GM23248 (cell line): ENCODE measurements around the gene SLC25A21. TPM values are rescaled to one million over a fixed set of nuclear protein-coding genes. Genes with fewer than 3 reads are reported as not detected.

ENCODE experiments used
- DNase-seq: peaks from one replicate; pipeline ENCODE4 v3.0.0-alpha.2; 2015
- H2AFZ ChIP-seq: fragments of 200-600 bp; sonication (generic); 2 replicates; pipeline ENCODE4 v1.6.1; 2016; ENCODE audit warnings: antibody characterized with exemption
- H3F3A ChIP-seq: fragments of 200-600 bp; sonication (generic); 2 replicates; pipeline ENCODE4 v1.6.1; 2016; ENCODE audit warnings: mild to moderate bottlenecking, antibody characterized with exemption, mixed run types; ENCODE audit not compliant: insufficient read depth
- H3K27ac ChIP-seq: fragments of 200-600 bp; sonication (generic); 2 replicates; pipeline ENCODE4 v1.5.1; 2016; ENCODE audit warnings: mild to moderate bottlenecking
- H3K27me3 ChIP-seq: fragments of 200-600 bp; sonication (generic); replicated peaks from 2 replicates; pipeline ENCODE4 v1.6.1; 2016; ENCODE audit warnings: mild to moderate bottlenecking; ENCODE audit not compliant: insufficient read depth
- H3K36me3 ChIP-seq: fragments of 200-600 bp; sonication (generic); 2 replicates; pipeline ENCODE4 v1.6.1; 2016; ENCODE audit warnings: low read depth, mild to moderate bottlenecking
- H3K4me1 ChIP-seq: fragments of 200-600 bp; sonication (generic); 2 replicates; pipeline ENCODE4 v1.6.1; 2016; ENCODE audit warnings: mild to moderate bottlenecking; ENCODE audit not compliant: insufficient read depth
- H3K4me2 ChIP-seq: fragments of 200-600 bp; sonication (generic); one replicate; pipeline ENCODE4 v1.6.1; 2016; ENCODE audit warnings: mild to moderate bottlenecking; ENCODE audit not compliant: unreplicated experiment
- H3K4me3 ChIP-seq: fragments of 200-600 bp; sonication (generic); 2 replicates; pipeline ENCODE4 v1.5.1; 2016; ENCODE audit warnings: mild to moderate bottlenecking
- H3K79me2 ChIP-seq: fragments of 200-600 bp; sonication (generic); 2 replicates; pipeline ENCODE4 v1.6.1; 2016; ENCODE audit warnings: mild to moderate bottlenecking; ENCODE audit not compliant: insufficient read depth
- H3K9ac ChIP-seq: fragments of 200-600 bp; sonication (generic); 2 replicates; pipeline ENCODE4 v1.6.1; 2016; ENCODE audit warnings: mild to moderate bottlenecking
- H3K9me2 ChIP-seq: fragments of 200-600 bp; sonication (generic); 2 replicates; pipeline ENCODE4 v1.6.1; 2016; ENCODE audit warnings: mixed run types, mild to moderate bottlenecking, moderate library complexity; ENCODE audit not compliant: insufficient read depth
- H3K9me3 ChIP-seq: fragments of 200-600 bp; sonication (generic); one replicate; pipeline ENCODE4 v1.6.1; 2017; ENCODE audit warnings: low read depth
- H4K20me1 ChIP-seq: fragments of 200-600 bp; sonication (generic); 2 replicates; pipeline ENCODE4 v1.6.0; 2016; ENCODE audit not compliant: insufficient read depth
- EZH2 ChIP-seq: fragments of 200-600 bp; sonication (generic); IDR thresholded peaks from 2 replicates; pipeline ENCODE4 v1.6.1; 2018; ENCODE audit warnings: antibody characterized with exemption, mild to moderate bottlenecking; ENCODE audit not compliant: insufficient read depth, poor library complexity, severe bottlenecking
- EZH2phosphoT487 ChIP-seq: fragments of 200-600 bp; sonication (generic); IDR thresholded peaks from 2 replicates; pipeline ENCODE4 v1.6.1; 2018; ENCODE audit warnings: antibody characterized with exemption, moderate library complexity, mild to moderate bottlenecking, low read depth; ENCODE audit not compliant: insufficient read depth
- WGBS, 2 experiments: methylation state at CpG; one replicate each; pipeline ENCODE4 v1.1.6; 2015 to 2017; ENCODE audit warnings: low lambda C conversion rate in 2 of 2, low coverage in 1 of 2; ENCODE audit errors: missing lambda C conversion rate in 2 of 2; 5-methylcytosine and 5-hydroxymethylcytosine counted together
- in situ Hi-C: fragments of 300-500 bp; cut with MboI; formaldehyde crosslinking; loops from 2 replicates; pipeline ENCODE4 v1.15.0; 2020
- polyA plus RNA-seq: library from polyadenylated mRNA; unstranded; fragments of >200 nt; fragmentation: Nextera tagmentation; extraction: Ambion mirVana; gene quantifications from 2 replicates; pipeline ENCODE4 v1.2.1, GENCODE V29; 2016
- total RNA-seq: library from RNA; depleted of rRNA; stranded (reverse); fragments of >200 nt; shearing (Covaris generic); gene quantifications from 2 replicates; pipeline ENCODE4 v1.2.3, GENCODE V29; 2014

Gene SLC25A21
- total and polyA plus RNA-seq, 2 experiments from 2014 or later, result 0.26 TPM; not detected in 1

GRCh38 chr14:36860831-36861230 lies 311.6 kb downstream of the SLC25A21 start:
- Histone ChIP-seq H3K4me2 (no peak overlapping the region), H3K79me2 (no peaks in the 10 kb centered on the region), H3K4me1 (no peaks in the 10 kb centered on the region), H3K27me3 (no peaks in the 10 kb centered on the region; the same call in 1 of the 2 replicates), H3F3A (no peaks in the 10 kb centered on the region; the same call in 1 of the 2 replicates), H4K20me1 (no peaks in the 10 kb centered on the region), H3K9me2 (no peaks in the 10 kb centered on the region), H3K9ac (no peak overlapping the region), H3K27ac (no peak overlapping the region), H3K9me3 (no peaks in the 10 kb centered on the region), H3K36me3 (no peaks in the 10 kb centered on the region), H2AFZ (no peak overlapping the region), H3K4me3 (no peak overlapping the region)
- TF ChIP-seq EZH2phosphoT487 (no peak), EZH2 (no peak)
- in situ Hi-C loops, result no loop called here
- no peak for DNase-seq

DNA sequence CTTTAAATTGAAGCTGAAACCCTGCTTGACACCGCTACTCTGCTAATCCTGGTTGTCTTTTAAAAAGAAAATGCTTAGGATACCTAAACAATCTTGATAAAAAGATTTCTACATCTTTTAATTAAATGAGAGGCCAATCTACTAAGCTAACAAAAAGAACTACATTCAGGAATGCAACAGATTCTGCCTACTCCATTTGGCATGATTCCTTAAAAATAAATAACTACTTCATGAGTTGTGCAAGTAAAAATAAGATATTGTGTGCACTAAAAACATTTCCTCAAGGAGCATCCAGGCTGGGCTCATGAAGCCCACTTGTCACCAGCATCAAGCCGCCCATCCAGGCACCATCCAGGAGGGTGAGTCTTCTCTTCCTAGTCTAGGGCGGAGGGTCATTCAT lies 313.3 kb downstream of the SLC25A21 start:
- in situ Hi-C loops, result no loop called here
- 58 to 70% methylated on average over 3 of the region's 3 CpGs for WGBS, 2 experiments
- Histone ChIP-seq H3K27me3 (no peaks in the 10 kb centered on the region; the same call in 1 of the 2 replicates), H3K4me1 (no peaks in the 10 kb centered on the region), H3K79me2 (no peaks in the 10 kb centered on the region), H3K4me3 (no peak overlapping the region), H2AFZ (no peak overlapping the region), H3F3A (no peaks in the 10 kb centered on the region; the same call in 1 of the 2 replicates), H3K9ac (no peak overlapping the region), H3K9me3 (no peaks in the 10 kb centered on the region), H3K4me2 (no peak overlapping the region), H3K36me3 (no peaks in the 10 kb centered on the region), H4K20me1 (no peaks in the 10 kb centered on the region), H3K9me2 (no peaks in the 10 kb centered on the region), H3K27ac (no peak overlapping the region)
- no peak for DNase-seq
- TF ChIP-seq EZH2 (no peak), EZH2phosphoT487 (no peak)

GRCh38 chr14:36857842-36858445 lies 314.5 kb downstream of the SLC25A21 start:
- Histone ChIP-seq H3K27me3 (no peaks in the 10 kb centered on the region; the same call in 1 of the 2 replicates), H3F3A (no peaks in the 10 kb centered on the region; the same call in 1 of the 2 replicates)
- DNase-seq, result no peak

DNA sequence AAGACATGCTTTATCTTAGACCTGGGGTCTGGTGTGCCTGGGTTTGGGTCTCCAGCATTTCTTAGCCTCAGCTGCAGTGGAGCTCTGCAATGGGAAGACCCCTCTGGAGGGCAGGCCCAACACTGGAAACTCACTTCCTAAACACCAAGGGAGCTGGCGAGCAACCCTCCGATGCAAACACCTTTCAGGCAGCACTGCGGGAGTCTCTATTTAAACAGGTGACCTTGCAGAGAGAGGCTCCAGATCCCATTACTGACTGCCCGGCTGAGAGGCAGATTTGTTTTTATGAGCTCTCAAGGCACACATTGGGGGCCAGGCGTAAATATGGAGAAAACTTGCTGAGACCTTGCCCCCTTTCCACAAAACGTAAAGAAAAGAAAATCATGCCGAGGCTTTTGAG lies 315.3 kb downstream of the SLC25A21 start:
- in situ Hi-C loops, result no loop called here
- Histone ChIP-seq H3K4me2 (no peak overlapping the region), H3K9ac (no peak overlapping the region), H4K20me1 (no peaks in the 10 kb centered on the region), H3K9me3 (no peaks in the 10 kb centered on the region), H3K9me2 (no peaks in the 10 kb centered on the region), H3K79me2 (no peaks in the 10 kb centered on the region), H2AFZ (no peak overlapping the region), H3K36me3 (no peaks in the 10 kb centered on the region), H3F3A (no peaks in the 10 kb centered on the region; the same call in 1 of the 2 replicates), H3K27me3 (peaks cover 3% of the 10 kb centered on the region), H3K27ac (no peak overlapping the region), H3K4me3 (no peak overlapping the region), H3K4me1 (no peaks in the 10 kb centered on the region)
- 57 to 60% methylated on average over 7 of the region's 7 CpGs for WGBS, 2 experiments
- TF ChIP-seq EZH2phosphoT487 (no peak), EZH2 (no peak)
- DNase-seq, result no peak

More at GRCh38 chr14:36857842-36858445, 314.5 kb downstream of the SLC25A21 start:
- H3K9ac ChIP-seq, result no peak overlapping the region
- no peaks in the 10 kb centered on the region for H3K9me3 ChIP-seq
- H4K20me1 ChIP-seq, result no peaks in the 10 kb centered on the region
- H3K4me3 ChIP-seq, result no peak overlapping the region
- TF ChIP-seq EZH2 (no peak), EZH2phosphoT487 (no peak)
- H3K4me1 ChIP-seq, result no peaks in the 10 kb centered on the region
- no peak overlapping the region for H2AFZ ChIP-seq
- H3K4me2 ChIP-seq, result no peak overlapping the region
- WGBS, 2 experiments, result 39 to 45% methylated on average over 5 of the region's 5 CpGs
- no peak overlapping the region for H3K27ac ChIP-seq
- H3K9me2 ChIP-seq, result no peaks in the 10 kb centered on the region
- in situ Hi-C loops, result no loop called here
- no peaks in the 10 kb centered on the region for H3K36me3 ChIP-seq
- no peaks in the 10 kb centered on the region for H3K79me2 ChIP-seq
